Forelimb muscle (tissue), 1 donor: ENCODE measurements around the gene LRRK1. TPM values are rescaled to one million over a fixed set of nuclear protein-coding genes. Genes with fewer than 3 reads are reported as not detected.

Experiments used
- DNase-seq: peaks from one replicate; pipeline ENCODE4 v3.0.0-alpha.2; 2013; ENCODE audit warnings: low read depth
- polyA plus RNA-seq: library from polyadenylated mRNA; unstranded; fragments of 120-200 nt; gene quantifications from one replicate; pipeline ENCODE4 v1.2.1, GENCODE V29; 2013; ENCODE audit not compliant: insufficient read length

LRRK1 gene
- polyA plus RNA-seq, 1 donor, result 5.6 TPM

DNA sequence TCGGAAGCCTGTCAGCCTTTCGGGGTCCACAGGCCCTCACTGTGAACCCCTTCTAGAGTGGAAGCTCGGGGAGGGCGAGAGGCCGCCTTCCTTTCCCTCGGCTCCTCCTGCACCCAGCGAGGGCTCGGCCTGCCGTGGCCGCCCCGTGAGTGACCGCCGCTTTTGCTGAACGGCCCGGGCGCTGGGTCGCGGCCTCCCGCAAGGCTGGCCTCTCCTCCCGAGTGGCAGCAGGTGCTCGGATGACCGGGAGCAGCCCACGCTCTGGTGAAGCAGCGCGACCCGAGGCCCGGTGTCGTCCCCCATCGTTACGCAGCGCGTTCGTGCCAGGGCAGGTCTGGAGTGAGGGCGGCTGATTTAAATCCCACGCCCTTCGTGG lies 53.8 kb downstream of the LRRK1 start:
- DNase-seq, result no peak

DNA sequence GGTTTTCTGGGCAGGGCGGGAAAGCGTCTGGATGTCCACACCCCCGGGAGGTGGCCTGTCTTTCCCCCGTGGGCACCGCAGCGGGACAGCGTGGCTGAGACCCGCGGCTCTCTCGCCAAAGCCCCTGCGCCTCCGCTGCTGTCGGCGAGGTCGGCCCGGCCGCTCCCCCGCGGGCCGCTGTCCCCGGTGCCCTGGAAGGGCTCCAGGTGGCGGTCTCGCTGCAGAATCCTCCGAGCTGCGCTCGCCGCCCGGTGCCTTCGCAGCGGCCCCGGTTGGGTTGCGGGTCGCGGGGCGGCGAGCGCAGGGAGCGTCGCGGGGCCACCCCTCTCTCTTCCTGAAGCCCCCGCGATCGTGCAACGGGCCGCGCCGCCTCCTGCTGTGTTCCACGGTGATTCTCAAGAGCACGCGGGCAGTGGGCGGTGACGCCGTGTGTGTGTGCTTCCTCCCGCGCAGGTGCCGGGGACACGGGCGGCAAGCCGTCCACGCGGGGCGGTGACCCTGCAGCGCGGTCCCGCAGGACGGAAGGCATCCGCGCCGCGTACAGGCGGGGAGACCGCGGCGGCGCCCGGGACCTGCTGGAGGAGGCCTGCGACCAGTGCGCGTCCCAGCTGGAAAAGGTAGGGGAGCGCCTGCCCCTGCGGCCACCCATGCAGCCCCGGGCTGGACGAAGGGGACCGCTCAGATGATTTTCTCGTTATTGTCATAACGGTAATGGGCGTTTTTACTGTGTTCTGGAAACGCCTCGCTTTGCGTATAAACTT lies 54.4 kb downstream of the LRRK1 start:
- DNase-seq, result no peak

GRCh38 chr15:100975043-100975442 lies 55.9 kb downstream of the LRRK1 start:
- DNase-seq, result no peak

DNA sequence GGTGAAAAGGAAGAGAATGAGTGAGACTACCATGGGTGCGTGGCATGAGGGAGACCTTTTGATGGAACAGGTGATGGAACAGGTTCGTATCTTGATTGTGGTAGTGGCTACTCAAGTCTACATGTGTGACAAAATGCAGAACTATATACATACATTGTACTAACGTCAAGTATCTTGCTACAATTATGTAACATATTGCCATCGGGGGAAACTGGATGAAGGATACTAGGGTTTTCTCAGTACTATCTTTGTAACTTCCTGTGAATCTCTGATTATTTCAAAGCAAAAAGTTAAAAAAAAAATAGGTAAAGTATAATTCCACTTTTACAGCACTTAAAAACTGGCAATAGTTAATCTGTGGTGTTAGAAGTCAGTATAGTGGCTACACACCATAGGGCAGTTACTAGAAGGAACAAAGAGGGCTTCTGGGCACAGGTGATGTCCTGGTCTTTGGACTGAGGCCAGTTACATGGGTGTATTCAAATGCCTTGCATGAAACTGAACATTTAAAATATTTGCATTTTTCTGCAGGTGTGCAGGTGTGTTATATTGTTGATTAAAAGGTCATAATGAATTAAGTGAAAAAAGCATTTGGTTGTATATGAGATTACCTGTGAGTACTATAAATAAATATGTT lies 61.4 kb downstream of the LRRK1 start:
- no peak for DNase-seq

GRCh38 chr15:100981086-100981485 lies 61.9 kb downstream of the LRRK1 start:
- DNase-seq, result no peak

- no peak for DNase-seq
These were observed 64.1 kb downstream of the LRRK1 start for GRCh38 chr15:100983221-100983620.

GRCh38 chr15:100985401-100985800 lies 66.2 kb downstream of the LRRK1 start:
- no peak for DNase-seq

GRCh38 chr15:100986158-100986896 lies 67.2 kb downstream of the LRRK1 start:
- no peak for DNase-seq

DNA sequence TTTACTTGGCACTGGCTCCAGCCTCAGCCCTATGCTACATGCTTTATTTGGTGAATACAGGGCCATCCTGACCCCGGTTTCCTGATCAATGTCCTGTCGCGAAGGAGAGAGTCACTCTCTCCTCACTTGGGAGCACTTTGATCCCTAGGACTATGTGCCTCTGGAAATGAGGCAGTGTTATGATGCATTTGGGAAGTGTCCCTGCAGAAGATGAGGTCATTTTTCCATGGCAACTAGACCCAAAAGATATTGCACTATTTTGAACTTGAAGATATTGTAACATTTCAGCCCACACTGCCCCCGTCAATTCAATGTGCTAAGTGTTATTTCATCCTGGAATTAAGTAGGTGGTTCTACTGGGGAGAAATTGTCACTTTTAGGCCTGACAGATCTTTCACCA lies 68.0 kb downstream of the LRRK1 start:
- no peak for DNase-seq

GRCh38 chr15:100988297-100988696 lies 69.1 kb downstream of the LRRK1 start:
- no peak for DNase-seq

DNA sequence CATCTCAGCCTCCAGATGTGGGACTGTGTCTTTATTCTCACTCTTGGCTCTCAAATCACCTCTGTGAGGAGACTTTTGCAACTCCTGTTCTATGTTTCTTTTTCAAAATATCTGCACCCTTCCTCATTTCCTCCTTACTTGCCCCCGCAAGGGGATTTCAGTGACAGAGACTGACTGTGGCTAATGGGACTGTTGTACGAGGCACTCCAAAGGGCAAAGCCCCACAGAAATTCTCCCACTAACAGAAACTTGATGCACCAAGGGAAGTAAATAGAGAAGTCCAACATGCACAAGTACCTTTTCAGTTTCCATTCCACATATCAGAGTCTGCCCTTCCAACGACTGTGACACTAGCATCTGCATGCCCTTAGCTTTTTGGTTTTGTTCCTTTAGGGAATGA lies 69.7 kb downstream of the LRRK1 start:
- no peak for DNase-seq

DNA sequence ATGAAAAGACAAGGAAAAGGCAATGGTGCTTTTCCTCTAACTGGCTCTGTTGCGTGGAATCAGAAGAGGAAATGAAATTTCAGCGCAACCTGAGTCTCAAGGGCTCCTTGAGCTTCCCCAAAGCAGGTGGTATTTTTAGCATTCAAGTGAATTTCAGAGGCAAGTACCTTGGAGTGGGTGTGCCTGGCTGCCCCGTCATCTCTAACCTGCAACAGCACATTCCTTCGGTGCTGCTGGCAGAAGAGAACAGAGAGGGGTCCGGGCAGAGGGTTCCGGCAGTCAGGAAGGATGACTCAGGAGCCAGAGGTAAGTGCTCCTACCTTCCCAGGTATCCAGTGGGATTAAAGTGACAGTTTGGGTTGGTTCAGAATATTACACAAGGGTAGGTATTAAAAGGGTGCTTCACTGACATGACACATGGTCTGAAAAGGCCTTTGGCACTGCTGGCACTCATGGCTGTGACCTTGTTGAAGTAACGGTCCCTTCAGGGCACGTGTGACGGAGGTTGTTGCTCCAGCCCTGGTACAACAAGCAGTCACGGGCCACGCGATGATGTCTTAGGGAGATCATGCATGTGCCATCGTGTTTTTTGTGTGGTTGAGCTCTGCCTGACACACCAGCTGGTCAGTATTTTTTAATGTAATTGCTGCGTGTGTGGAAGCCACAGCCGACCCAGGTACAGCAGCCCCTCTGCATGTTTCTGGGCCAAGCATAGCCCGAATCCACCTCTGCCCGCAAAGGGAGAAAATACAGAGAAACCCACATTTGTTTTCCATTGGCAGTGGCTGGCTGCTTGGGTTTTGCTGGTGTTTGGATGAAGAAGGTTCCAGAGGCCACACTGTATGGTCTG lies 75.7 kb downstream of the LRRK1 start:
- no peak for DNase-seq

GRCh38 chr15:100995471-100996430 lies 76.6 kb downstream of the LRRK1 start:
- DNase-seq, result no peak

GRCh38 chr15:100997442-100997841 lies 78.3 kb downstream of the LRRK1 start:
- DNase-seq, result no peak

DNA sequence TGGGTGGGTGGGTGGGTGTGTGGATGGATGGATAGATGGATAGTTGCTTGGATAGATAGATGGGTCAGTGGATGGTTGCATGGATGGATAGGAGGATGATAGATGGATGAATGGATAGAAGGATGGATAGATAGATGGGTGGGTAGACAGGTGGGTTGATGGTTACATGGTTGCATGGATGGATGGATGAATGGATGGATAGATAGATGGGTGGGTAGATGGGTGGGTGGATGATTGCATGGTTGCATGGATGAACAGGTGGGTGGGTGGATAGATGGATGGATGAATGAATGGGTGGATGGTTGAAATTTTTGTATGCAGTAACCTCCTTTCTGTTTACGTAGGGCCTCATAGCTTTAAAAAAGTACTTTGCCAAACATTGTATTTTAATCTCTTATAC lies 79.5 kb downstream of the LRRK1 start:
- no peak for DNase-seq

- no peak for DNase-seq
These were observed 80.2 kb downstream of the LRRK1 start for GRCh38 chr15:100999369-100999768.

DNA sequence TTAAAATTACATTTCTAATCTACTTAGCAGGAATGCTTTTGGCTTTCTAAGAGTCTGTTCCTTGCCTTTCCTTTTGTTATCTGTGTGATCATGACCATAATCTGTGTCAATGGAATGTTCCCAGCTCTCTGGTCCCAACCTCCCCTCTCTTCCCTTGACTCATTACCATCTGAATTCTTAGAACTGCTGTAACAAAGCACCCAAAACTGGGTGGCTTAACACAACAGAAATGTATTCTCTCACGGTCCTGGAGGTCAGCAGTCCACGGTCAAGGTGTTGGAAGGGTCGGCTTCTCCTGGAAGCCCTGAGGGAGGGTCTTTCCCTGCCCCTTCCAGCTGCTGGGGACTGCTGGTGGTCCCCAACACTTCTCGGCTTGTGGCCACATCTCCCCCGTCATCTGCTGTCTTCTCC lies 81.1 kb downstream of the LRRK1 start:
- DNase-seq, result no peak

DNA sequence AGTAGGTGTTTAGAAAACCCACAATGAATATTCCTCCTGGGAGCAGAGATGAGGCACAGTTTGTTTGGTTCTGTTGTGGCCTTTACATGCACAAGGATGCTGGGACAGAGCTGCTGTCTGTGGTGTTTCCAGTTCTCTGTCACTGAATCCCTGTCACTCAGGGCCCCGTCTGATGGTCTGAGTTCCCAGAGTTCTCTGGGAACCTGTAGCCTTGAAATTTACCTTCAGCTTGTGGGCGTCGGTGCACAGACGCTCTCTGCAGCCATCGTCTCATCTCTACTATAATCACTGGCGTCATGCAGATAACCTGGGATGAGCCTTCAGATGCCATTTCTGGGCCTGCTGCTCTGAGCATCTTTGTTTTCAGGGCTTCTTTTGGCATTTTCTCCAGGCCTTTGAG lies 81.9 kb downstream of the LRRK1 start:
- DNase-seq, result no peak

DNA sequence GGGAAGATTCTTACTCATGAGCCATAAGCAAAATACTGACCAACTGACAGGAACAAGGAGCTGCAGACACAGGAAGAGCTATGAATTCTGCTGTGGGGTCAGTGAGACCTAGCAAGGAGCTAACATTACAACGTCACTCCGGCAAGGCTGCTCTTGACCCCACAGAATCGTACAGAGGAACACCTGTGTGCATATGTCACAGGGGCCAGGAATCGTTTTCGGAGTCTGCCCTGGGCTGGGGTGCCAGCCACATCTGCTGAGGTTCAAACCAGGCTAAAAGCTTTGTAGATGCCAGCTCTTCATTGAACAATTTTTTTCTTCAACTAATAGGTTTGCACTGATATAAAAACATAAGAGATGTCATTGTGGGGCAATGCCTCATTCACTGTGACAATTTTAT lies 82.6 kb downstream of the LRRK1 start:
- DNase-seq, result no peak

- DNase-seq, result no peak
These were observed 83.9 kb downstream of the LRRK1 start for GRCh38 chr15:101003081-101003480.

DNA sequence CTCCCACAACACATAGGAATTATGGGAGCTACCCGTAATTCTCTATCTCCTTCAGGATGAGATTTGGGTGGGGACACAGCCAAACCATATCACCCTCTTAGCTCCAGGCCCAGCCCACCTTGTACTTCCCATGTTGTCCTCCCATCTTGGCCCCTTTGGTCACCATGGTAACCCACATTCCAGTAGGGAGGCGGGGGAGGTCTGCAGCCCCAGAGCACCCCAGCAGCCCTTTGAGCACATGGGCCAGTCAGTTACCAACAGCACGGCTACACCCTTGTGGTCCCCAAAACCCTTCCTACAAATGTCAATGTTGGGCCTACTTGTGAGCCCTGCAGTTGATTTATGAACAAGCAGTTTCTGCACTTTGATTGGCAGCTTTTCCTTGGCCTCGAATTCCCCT lies 84.5 kb downstream of the LRRK1 start:
- DNase-seq, result no peak
